ENCODE measurements around the gene MARK1. TPM values are rescaled to one million over a fixed set of nuclear protein-coding genes. Genes with fewer than 3 reads are reported as not detected.

MARK1 gene
- total RNA-seq, 1 experiment from 2014 or later: 17.8 TPM

GRCh38 chr1:220498188-220498587 is 29.7 kb upstream of the MARK1 start:
- no peak overlapping the region for H3K56ac ChIP-seq (ENCODE audit: insufficient read length, low read depth, low read length)
- no peaks in the 10 kb centered on the region for H3K79me2 ChIP-seq (ENCODE audit: insufficient read depth, low read length)
- no peak overlapping the region for H2BK15ac ChIP-seq (ENCODE audit: low read depth, low read length)
- H2BK120ac ChIP-seq (ENCODE audit: low read depth, low read length, poor library complexity, severe bottlenecking): no peak overlapping the region
- TF ChIP-seq CTCF (conservative IDR thresholded peaks at IDR 0.05): no peak
- H3K9me3 ChIP-seq (ENCODE audit: control insufficient read depth, low read depth, low read length): no peaks in the 10 kb centered on the region
- Mint-ChIP-seq H3K27ac (no peak overlapping the region), H3K4me1 (no peaks in the 10 kb centered on the region), H3K27me3 (ENCODE audit: low read depth) (no peaks in the 10 kb centered on the region; the same call in 1 of the 2 replicates), H3K9me3 (no peaks in the 10 kb centered on the region), H3K36me3 (ENCODE audit: insufficient read depth in 1 of 3, low read depth in 3 of 3) (no peaks in the 10 kb centered on the region), H3K4me3 (no peak overlapping the region)
- no CpG with 5 or more reads among the region's 2 CpGs for WGBS (ENCODE audit: extremely low coverage, insufficient read length, low lambda C conversion rate)
- H3K23me2 ChIP-seq (ENCODE audit: insufficient read length, low read depth, low read length, poor library complexity, severe bottlenecking): no peaks in the 10 kb centered on the region
- no peak overlapping the region for H3K18ac ChIP-seq (ENCODE audit: insufficient read length, low read depth, low read length)
- H2BK12ac ChIP-seq (ENCODE audit: insufficient read length, low read depth, low read length): no peak overlapping the region
- no peak for DNase-seq
- H3K4me1 ChIP-seq (ENCODE audit: insufficient read depth, low read length): no peaks in the 10 kb centered on the region
- H4K8ac ChIP-seq (replicated peaks; ENCODE audit: insufficient read length, low read depth, low read length): no peak overlapping the region
- H3K14ac ChIP-seq (ENCODE audit: insufficient read depth, low read length): no peak overlapping the region
- H3K23ac ChIP-seq (ENCODE audit: insufficient read length, low read depth, low read length): no peak overlapping the region
- H3K79me1 ChIP-seq (ENCODE audit: insufficient read depth, low read depth, low read length, poor library complexity, severe bottlenecking): no peaks in the 10 kb centered on the region
- no peak overlapping the region for H2AFZ ChIP-seq (ENCODE audit: low read length)
- no peak overlapping the region for H4K5ac ChIP-seq (ENCODE audit: insufficient read length, low read depth, low read length)
- no peak overlapping the region for H3T11ph ChIP-seq (ENCODE audit: low read length)
- no peak overlapping the region for H2BK5ac ChIP-seq (ENCODE audit: insufficient read length, low read length)
- no peak overlapping the region for H2BK20ac ChIP-seq (ENCODE audit: low read depth, low read length, poor library complexity, severe bottlenecking)
- no peak overlapping the region for H3K4me2 ChIP-seq (ENCODE audit: insufficient read depth, insufficient read length, low read length)
- no peak overlapping the region for H3K27ac ChIP-seq (ENCODE audit: insufficient read length, low read depth, low read length)
- no peaks in the 10 kb centered on the region for H4K20me1 ChIP-seq (ENCODE audit: control insufficient read depth, insufficient read depth, insufficient read length)
- H3K9ac ChIP-seq (ENCODE audit: extremely low read depth, insufficient read length, low read length): no peak overlapping the region
- no peaks in the 10 kb centered on the region for H3K27me3 ChIP-seq (ENCODE audit: insufficient read depth, low read length)
- no peak overlapping the region for H3K4ac ChIP-seq (ENCODE audit: low read depth, low read length)
- no peak overlapping the region for H4K91ac ChIP-seq (ENCODE audit: insufficient read length, low read depth, low read length)
- no peak overlapping the region for H2AK5ac ChIP-seq (ENCODE audit: insufficient read length, low read length)
